CD8-positive, alpha-beta memory T cell (primary cell): ENCODE data around the gene AMBP. TPM values are rescaled to one million over a fixed set of nuclear protein-coding genes. Genes with fewer than 3 reads are reported as not detected.
A peak's percentile ranks its signal among the peaks of the same experiment; 100 is the strongest.

Experiments used
- CTCF ChIA-PET: fragments of 350-600 bp; sonication (Branson Sonifier 250); formaldehyde crosslinking; loops from one replicate; lab custom pipeline; 2021; ENCODE audit warnings: antibody characterized with exemption; lab: Charles Lee
- POLR2A ChIA-PET: fragments of 350-600 bp; sonication (Branson Sonifier 250); formaldehyde crosslinking; loops from one replicate; lab custom pipeline; 2021; ENCODE audit warnings: antibody characterized with exemption; lab: Charles Lee
- DNase-seq, 5 donors: peaks; one replicate each; pipeline versions ENCODE4 v3.0.0 to v3.0.0-alpha.2; 2020 to 2022; ENCODE audit warnings: mixed read lengths in 1 of 5
- H3K27ac ChIP-seq: one replicate; pipeline ENCODE4 v1.7.0; 2013; ENCODE audit warnings: low read depth, mild to moderate bottlenecking, low read length, moderate library complexity
- H3K27me3 ChIP-seq: 2 replicates; pipeline ENCODE4 v1.7.0; 2013; ENCODE audit warnings: low read length, mild to moderate bottlenecking; ENCODE audit not compliant: insufficient read depth, poor library complexity, severe bottlenecking
- H3K36me3 ChIP-seq: 2 replicates; pipeline ENCODE4 v1.7.0; 2013; ENCODE audit warnings: mild to moderate bottlenecking, low read length, moderate library complexity; ENCODE audit not compliant: insufficient read depth
- H3K4me1 ChIP-seq: 2 replicates; pipeline ENCODE4 v1.7.0; 2013; ENCODE audit warnings: mild to moderate bottlenecking, low read length, moderate library complexity; ENCODE audit not compliant: insufficient read depth
- H3K4me3 ChIP-seq: 2 replicates; pipeline ENCODE4 v1.7.0; 2013; ENCODE audit warnings: mild to moderate bottlenecking, low read length
- H3K9me3 ChIP-seq: 2 replicates; pipeline ENCODE4 v1.7.0; 2013; ENCODE audit warnings: mild to moderate bottlenecking, low read length
- H3K27ac Mint-ChIP-seq, 8 donors: one replicate each; pipeline ENCODE4 v1.8.0; 2020 to 2021; ENCODE audit warnings: mixed read lengths in 8 of 8, mild to moderate bottlenecking in 6 of 8, inconsistent platforms in 3 of 8, moderate library complexity in 3 of 8
- H3K27me3 Mint-ChIP-seq, 2 donors: one replicate each; pipeline ENCODE4 v1.8.0; 2020 to 2021; ENCODE audit warnings: mixed read lengths in 2 of 2, mild to moderate bottlenecking in 1 of 2, moderate library complexity in 1 of 2
- H3K36me3 Mint-ChIP-seq, 3 donors: one replicate each; pipeline ENCODE4 v1.8.0; 2020 to 2021; ENCODE audit warnings: mixed read lengths in 3 of 3, inconsistent platforms in 1 of 3, mild to moderate bottlenecking in 1 of 3
- H3K4me1 Mint-ChIP-seq, 3 donors: one replicate each; pipeline ENCODE4 v1.8.0; 2020 to 2021; ENCODE audit warnings: mixed read lengths in 3 of 3, inconsistent platforms in 1 of 3, mild to moderate bottlenecking in 1 of 3
- H3K4me3 Mint-ChIP-seq, 7 donors: one replicate each; pipeline ENCODE4 v1.8.0; 2020 to 2021; ENCODE audit warnings: mixed read lengths in 7 of 7, mild to moderate bottlenecking in 6 of 7, moderate library complexity in 4 of 7, inconsistent platforms in 2 of 7
- H3K9me3 Mint-ChIP-seq, 5 donors: one replicate each; pipeline ENCODE4 v1.8.0; 2020 to 2022; ENCODE audit warnings: mixed read lengths in 5 of 5, mild to moderate bottlenecking in 3 of 5, moderate library complexity in 2 of 5, inconsistent platforms in 1 of 5
- polyA plus RNA-seq: library from polyadenylated mRNA; unstranded; fragments of 300-500 nt; fragmentation: Illumina TruSeq; gene quantifications from one replicate; pipeline ENCODE4 v1.2.3, GENCODE V29; 2021
- total RNA-seq, 2 experiments: library from RNA; stranded (reverse); gene quantifications; one replicate each; pipeline ENCODE4 v1.2.3, GENCODE V29; 2021

The AMBP gene
- total and polyA plus RNA-seq, 3 experiments from 2014 or later, result not detected

DNA sequence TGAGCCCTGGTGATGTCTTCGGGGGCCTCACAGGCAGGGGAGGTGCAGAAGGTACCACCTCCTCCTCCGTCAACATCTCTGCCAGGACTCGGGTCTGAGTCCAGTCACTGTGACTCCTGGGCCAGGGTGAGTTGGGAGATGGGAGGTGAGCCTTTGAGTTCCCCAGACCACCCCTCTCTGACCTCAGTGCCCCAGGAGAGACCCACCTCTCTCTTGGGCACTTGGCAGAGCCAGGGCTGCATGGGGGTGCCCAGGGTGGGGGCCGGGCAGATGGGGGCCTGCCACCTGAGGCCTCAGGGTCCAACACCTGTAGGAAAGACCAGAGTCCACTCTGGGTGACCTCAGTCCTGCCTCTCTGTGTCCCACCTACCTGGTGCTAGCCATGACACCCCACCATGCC lies 14.2 kb upstream of the AMBP start:
- POLR2A ChIA-PET, result no interaction called here
- H3K36me3 Mint-ChIP-seq, result no peaks in the 10 kb centered on the region
- peaks cover 3 to 10% (median 9%) of the 10 kb centered on the region in 3 donors for H3K4me1 Mint-ChIP-seq
- CTCF ChIA-PET, result no interaction called here
- no peaks in the 10 kb centered on the region for H3K9me3 ChIP-seq
- no peak overlapping the region for H3K4me3 Mint-ChIP-seq
- peaks cover 11% of the 10 kb centered on the region for H3K27me3 ChIP-seq
- no peaks in the 10 kb centered on the region for H3K4me1 ChIP-seq
- H3K27ac ChIP-seq, result no peak overlapping the region
- no peak overlapping the region for H3K27ac Mint-ChIP-seq
- H3K27me3 Mint-ChIP-seq, result peaks cover 23 to 42% of the 10 kb centered on the region in 2 donors
- no peak overlapping the region for H3K4me3 ChIP-seq
- no peak for DNase-seq
- H3K36me3 ChIP-seq, result no peaks in the 10 kb centered on the region
- no peaks in the 10 kb centered on the region for H3K9me3 Mint-ChIP-seq

DNA sequence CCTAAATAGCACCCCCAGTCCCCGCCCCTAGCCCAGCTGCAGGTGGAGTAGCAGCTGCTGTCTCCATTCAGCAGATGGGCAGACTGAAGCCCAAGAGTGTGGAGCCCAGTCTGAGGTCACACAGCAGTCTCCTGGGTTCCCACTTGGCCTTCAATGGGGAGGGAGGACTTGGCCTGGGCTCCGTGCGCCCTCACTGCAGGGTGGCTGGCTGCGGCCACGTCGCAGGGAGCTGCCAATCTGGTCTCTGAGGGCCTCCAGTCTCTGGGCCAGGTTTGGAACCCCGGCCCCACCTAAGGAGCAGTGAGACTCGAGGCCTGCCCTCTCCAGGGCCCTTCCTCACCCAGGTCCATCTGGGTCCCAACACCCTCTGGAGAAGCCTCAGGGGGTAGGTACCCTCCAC lies 13.6 kb upstream of the AMBP start:
- Mint-ChIP-seq H3K4me1 (peaks cover 3 to 6% (median 4%) of the 10 kb centered on the region in 3 donors), H3K27me3 (peaks cover 22 to 41% of the 10 kb centered on the region in 2 donors), H3K27ac (no peak overlapping the region), H3K4me3 (no peak overlapping the region), H3K9me3 (no peaks in the 10 kb centered on the region), H3K36me3 (no peaks in the 10 kb centered on the region)
- Histone ChIP-seq H3K36me3 (no peaks in the 10 kb centered on the region), H3K27me3 (peaks cover 7% of the 10 kb centered on the region), H3K27ac (no peak overlapping the region), H3K4me1 (no peaks in the 10 kb centered on the region), H3K4me3 (no peak overlapping the region), H3K9me3 (no peaks in the 10 kb centered on the region)
- ChIA-PET CTCF (no interaction called here), POLR2A (no interaction called here)
- DNase-seq, result no peak

DNA sequence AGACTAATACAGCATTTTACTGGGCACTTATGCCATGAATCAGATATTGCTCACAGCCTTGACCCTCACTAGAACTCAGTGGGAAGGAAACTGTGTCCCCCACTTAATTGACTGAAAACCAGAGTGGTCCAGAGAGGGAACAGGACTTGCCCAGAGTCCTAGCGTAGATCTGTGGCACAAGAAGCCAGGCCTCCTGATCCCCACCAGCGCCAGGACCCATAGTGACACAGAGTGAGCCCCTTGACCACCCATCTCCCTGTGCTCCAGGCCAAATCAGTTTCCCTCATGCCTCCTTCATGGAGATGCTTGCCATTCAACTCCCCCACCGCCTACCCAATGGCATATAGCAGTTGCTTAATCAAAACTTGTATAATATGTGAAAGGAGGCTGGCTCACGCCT lies 12.7 kb upstream of the AMBP start:
- no peaks in the 10 kb centered on the region for H3K9me3 ChIP-seq
- POLR2A ChIA-PET, result no interaction called here
- no peak overlapping the region for H3K27ac Mint-ChIP-seq
- no peaks in the 10 kb centered on the region for H3K9me3 Mint-ChIP-seq
- no peaks in the 10 kb centered on the region for H3K4me1 ChIP-seq
- H3K27me3 ChIP-seq, result peaks cover 4% of the 10 kb centered on the region
- H3K4me3 Mint-ChIP-seq, result no peak overlapping the region
- no peak for DNase-seq
- no peak overlapping the region for H3K27ac ChIP-seq
- H3K4me1 Mint-ChIP-seq, result no peaks in the 10 kb centered on the region
- no peak overlapping the region for H3K4me3 ChIP-seq
- H3K27me3 Mint-ChIP-seq, result peaks cover 19 to 36% of the 10 kb centered on the region in 2 donors
- H3K36me3 Mint-ChIP-seq, result no peaks in the 10 kb centered on the region
- H3K36me3 ChIP-seq, result no peaks in the 10 kb centered on the region
- CTCF ChIA-PET, result no interaction called here

DNA sequence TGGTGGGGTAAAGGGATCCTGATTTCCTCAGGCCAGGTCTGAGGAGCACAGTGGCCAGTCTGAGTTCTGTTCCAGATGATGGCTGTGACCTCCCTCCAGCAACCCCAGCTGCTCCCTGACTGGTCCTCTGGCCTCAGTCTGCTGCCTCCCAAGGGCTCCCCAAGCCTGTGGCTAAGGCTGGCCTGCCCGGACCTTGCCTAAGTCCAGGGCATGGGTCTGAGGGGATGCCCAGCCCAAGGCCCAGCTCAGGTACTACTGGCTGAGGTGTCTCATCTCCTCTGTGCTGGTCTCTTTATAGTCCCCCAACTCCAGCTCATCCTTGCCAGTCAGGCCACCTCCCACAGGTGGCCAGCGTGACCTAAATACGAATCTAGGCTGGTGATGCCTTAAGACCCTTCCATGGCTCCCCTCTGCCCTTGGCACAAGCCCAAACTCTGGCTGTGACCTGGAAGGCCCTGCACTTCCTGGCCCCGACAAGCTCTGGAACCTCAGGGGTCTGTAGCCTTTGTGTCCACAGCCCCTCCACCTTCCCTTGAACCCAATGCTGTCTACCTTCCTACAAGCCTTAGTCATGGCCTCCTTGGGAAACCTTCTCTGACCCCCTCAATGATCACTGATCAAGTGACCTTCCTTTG lies 11.2 kb upstream of the AMBP start:
- CTCF ChIA-PET, result no interaction called here
- H3K4me3 Mint-ChIP-seq, result no peak overlapping the region
- Histone ChIP-seq H3K9me3 (no peaks in the 10 kb centered on the region), H3K4me1 (no peaks in the 10 kb centered on the region), H3K27me3 (no peaks in the 10 kb centered on the region), H3K4me3 (no peak overlapping the region), H3K36me3 (no peaks in the 10 kb centered on the region), H3K27ac (no peak overlapping the region)
- peaks cover 7 to 22% of the 10 kb centered on the region in 2 donors for H3K27me3 Mint-ChIP-seq
- POLR2A ChIA-PET, result no interaction called here
- no peaks in the 10 kb centered on the region for H3K9me3 Mint-ChIP-seq
- H3K4me1 Mint-ChIP-seq, result no peaks in the 10 kb centered on the region
- peak overlapping the region in 1 of 8 donors; percentile 73 for H3K27ac Mint-ChIP-seq
- no peaks in the 10 kb centered on the region for H3K36me3 Mint-ChIP-seq
- no peak for DNase-seq

DNA sequence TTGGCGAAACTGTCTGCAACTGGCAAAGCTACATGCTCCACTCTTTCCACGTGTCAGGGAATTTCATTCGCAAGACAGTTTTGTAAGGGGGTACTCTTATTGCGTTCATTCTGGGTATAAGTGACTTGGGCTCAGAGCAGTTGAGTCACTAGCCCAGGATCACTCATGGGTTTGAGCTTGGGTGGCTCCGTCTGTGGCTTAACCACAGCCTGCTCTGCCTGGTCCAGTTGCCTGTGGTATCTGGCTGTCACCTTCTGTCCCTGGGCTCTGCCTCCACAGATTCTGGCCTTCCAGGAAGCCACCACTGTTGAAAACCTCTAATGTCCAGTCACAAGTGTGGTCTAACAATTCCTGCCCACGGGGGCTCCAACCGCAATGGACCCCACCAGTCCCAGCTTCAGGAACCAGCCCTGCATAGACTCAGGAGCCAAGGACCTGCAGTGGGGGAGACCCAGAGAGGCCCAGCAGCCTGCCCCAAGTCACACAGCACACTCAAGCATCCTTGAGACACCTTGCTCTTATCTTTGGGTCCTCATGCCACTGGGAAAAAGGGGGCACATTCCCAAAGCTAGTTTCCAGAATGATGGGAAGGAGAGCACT lies 10.6 kb upstream of the AMBP start:
- H3K27me3 ChIP-seq, result no peaks in the 10 kb centered on the region
- POLR2A ChIA-PET, result no interaction called here
- no peak overlapping the region for H3K4me3 ChIP-seq
- H3K27ac ChIP-seq, result no peak overlapping the region
- H3K36me3 ChIP-seq, result no peaks in the 10 kb centered on the region
- no peaks in the 10 kb centered on the region for H3K9me3 Mint-ChIP-seq
- CTCF ChIA-PET, result interaction anchor here (1.0 kb wide), 1 partner anchor 11 kb away, joined by 3 read pairs; the partner anchor contains the start of gene KIF12
- DNase-seq, result no peak
- no peaks in the 10 kb centered on the region for H3K4me1 ChIP-seq
- H3K9me3 ChIP-seq, result no peaks in the 10 kb centered on the region
- no peaks in the 10 kb centered on the region for H3K36me3 Mint-ChIP-seq
- H3K4me1 Mint-ChIP-seq, result no peaks in the 10 kb centered on the region
- no peak overlapping the region for H3K4me3 Mint-ChIP-seq
- no peak overlapping the region for H3K27ac Mint-ChIP-seq
- H3K27me3 Mint-ChIP-seq, result peaks cover 7 to 22% of the 10 kb centered on the region in 2 donors

DNA sequence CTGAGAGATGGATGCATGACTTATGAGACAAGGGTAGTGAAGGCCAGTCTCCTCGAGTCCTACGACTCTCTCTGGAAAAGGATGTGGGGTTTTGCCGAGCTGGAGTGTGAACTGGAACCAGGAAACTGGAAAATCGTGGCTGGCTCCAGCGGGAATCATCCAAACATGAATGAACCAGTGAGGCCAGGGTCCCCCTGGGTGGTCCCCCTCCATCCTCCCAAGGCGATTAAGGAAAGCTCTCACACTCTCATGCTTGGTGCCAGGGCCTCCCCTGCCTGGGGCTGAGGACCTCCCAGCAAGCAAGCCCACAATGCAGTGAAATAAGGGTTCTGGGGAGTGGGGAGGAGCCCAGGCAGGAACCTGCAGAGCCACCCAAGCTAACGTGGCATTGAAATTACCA lies 9.6 kb upstream of the AMBP start:
- Histone ChIP-seq H3K27me3 (no peaks in the 10 kb centered on the region), H3K4me3 (no peak overlapping the region), H3K36me3 (no peaks in the 10 kb centered on the region), H3K27ac (no peak overlapping the region), H3K9me3 (no peaks in the 10 kb centered on the region), H3K4me1 (no peaks in the 10 kb centered on the region)
- H3K4me3 Mint-ChIP-seq, result no peak overlapping the region
- DNase-seq, result no peak
- no peak overlapping the region for H3K27ac Mint-ChIP-seq
- H3K4me1 Mint-ChIP-seq, result no peaks in the 10 kb centered on the region
- peaks cover 7 to 22% of the 10 kb centered on the region in 2 donors for H3K27me3 Mint-ChIP-seq
- ChIA-PET CTCF (interaction anchor here (1.0 kb wide), 1 partner anchor 12 kb away, joined by 3 read pairs; the partner anchor contains the start of gene KIF12), POLR2A (no interaction called here)
- no peaks in the 10 kb centered on the region for H3K36me3 Mint-ChIP-seq
- H3K9me3 Mint-ChIP-seq, result no peaks in the 10 kb centered on the region

DNA sequence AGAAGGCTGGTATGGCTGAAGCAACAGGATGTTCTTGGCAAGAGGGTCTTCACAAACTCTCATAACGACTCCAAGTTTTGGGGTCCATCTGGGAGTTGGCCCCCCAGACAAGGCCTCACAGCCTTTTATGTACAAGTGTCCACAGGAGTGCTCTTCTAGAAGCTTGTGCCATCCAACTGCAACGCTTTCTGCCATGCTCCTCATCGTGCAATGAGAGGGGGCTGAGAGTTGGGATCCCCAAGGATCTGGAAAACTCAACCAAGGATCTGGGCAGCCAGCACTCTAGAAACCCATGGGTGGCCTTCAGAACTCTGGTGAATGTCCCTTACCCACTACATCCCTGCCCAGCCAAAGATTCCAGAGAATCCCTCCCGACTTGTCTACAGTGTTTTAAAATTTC lies 8.5 kb upstream of the AMBP start:
- H3K27me3 ChIP-seq, result no peaks in the 10 kb centered on the region
- CTCF ChIA-PET, result no interaction called here
- H3K27ac Mint-ChIP-seq, result no peak overlapping the region

DNA sequence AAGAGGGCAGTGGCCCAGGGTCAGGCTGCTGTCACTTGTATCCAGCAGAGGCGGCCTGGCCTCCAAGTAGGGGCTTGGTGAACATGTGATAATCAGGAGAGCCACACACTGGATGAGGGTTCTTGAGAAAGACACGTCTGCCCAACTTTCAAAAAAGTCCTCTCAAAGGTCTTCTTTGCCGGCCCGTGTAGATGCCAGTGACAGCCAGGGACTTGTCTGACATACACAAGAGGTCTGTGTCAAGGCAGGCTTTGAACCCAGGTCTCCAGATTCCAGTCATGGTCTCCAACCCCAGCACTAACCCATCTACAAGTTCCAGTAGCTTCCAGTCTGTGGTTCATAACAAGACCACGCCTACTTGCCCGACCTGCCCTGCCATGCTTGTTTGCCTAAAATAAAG lies 7.9 kb upstream of the AMBP start:
- Histone ChIP-seq H3K27ac (no peak overlapping the region), H3K27me3 (no peaks in the 10 kb centered on the region), H3K4me1 (no peaks in the 10 kb centered on the region), H3K36me3 (no peaks in the 10 kb centered on the region), H3K9me3 (no peaks in the 10 kb centered on the region), H3K4me3 (no peak overlapping the region)
- POLR2A ChIA-PET, result no interaction called here
- DNase-seq, result no peak
- Mint-ChIP-seq H3K4me1 (peaks cover 0 to 2% (median 0%) of the 10 kb centered on the region in 3 donors), H3K27ac (no peak overlapping the region), H3K36me3 (no peaks in the 10 kb centered on the region), H3K4me3 (no peak overlapping the region), H3K27me3 (peaks cover 7 to 22% of the 10 kb centered on the region in 2 donors), H3K9me3 (no peaks in the 10 kb centered on the region)
- CTCF ChIA-PET, result no interaction called here

More for the DNA sequence above, 8.5 kb upstream of the AMBP start:
- Histone ChIP-seq H3K9me3 (no peaks in the 10 kb centered on the region), H3K4me3 (no peak overlapping the region), H3K4me1 (no peaks in the 10 kb centered on the region), H3K27ac (no peak overlapping the region), H3K36me3 (no peaks in the 10 kb centered on the region)
- no peak overlapping the region for H3K4me3 Mint-ChIP-seq
- peaks cover 7 to 22% of the 10 kb centered on the region in 2 donors for H3K27me3 Mint-ChIP-seq
- H3K4me1 Mint-ChIP-seq, result peaks cover 0 to 2% (median 0%) of the 10 kb centered on the region in 3 donors
- no peaks in the 10 kb centered on the region for H3K36me3 Mint-ChIP-seq
- H3K9me3 Mint-ChIP-seq, result no peaks in the 10 kb centered on the region
- POLR2A ChIA-PET, result no interaction called here
- DNase-seq, result no peak
